Measurements from ENCODE around the gene FBXO9. TPM values are rescaled to one million over a fixed set of nuclear protein-coding genes. Genes with fewer than 3 reads are reported as not detected.

The FBXO9 gene
- total RNA-seq, 1 donor from 2014 or later = 61.4 TPM

- H3K4me3 ChIP-seq = no peak overlapping the region
- no peaks in the 10 kb centered on the region for H3K9me3 ChIP-seq
- H3K27ac ChIP-seq = no peak overlapping the region
- intact Hi-C loops (cut with DNase I) = no loop called here
- peaks cover 0 to 4% of the 10 kb centered on the region in 2 donors for H3K36me3 ChIP-seq
- peaks cover 41% of the 10 kb centered on the region for H3K4me1 ChIP-seq
- no peaks in the 10 kb centered on the region for H3K27me3 ChIP-seq
- TF ChIP-seq POLR2AphosphoS5 (IDR thresholded peaks at IDR 0.05; ENCODE audit: insufficient read depth in 1 of 2, low read depth in 1 of 2) = no peak
- no peak for TF ChIP-seq POLR2A (IDR thresholded peaks at IDR 0.05)
- TF ChIP-seq CTCF (IDR thresholded peaks at IDR 0.05) = no peak
- DNase-seq (ENCODE audit: extremely low spot score in 2 of 2) = no peak
Observed at GRCh38 chr6:53054532-53054931, 10.7 kb upstream of the FBXO9 start.

- H3K27ac ChIP-seq = no peak overlapping the region
- intact Hi-C loops (cut with DNase I) = no loop called here
Observed at GRCh38 chr6:53055873-53056272, 9.3 kb upstream of the FBXO9 start.

GRCh38 chr6:53056273-53056672, 8.9 kb upstream of the FBXO9 start:
- H3K9me3 ChIP-seq = no peaks in the 10 kb centered on the region
- peaks cover 0 to 1% of the 10 kb centered on the region in 2 donors for H3K36me3 ChIP-seq
- TF ChIP-seq POLR2AphosphoS5 (IDR thresholded peaks at IDR 0.05; ENCODE audit: insufficient read depth in 1 of 2, low read depth in 1 of 2) (no peak), CTCF (IDR thresholded peaks at IDR 0.05) (no peak), POLR2A (IDR thresholded peaks at IDR 0.05) (no peak)
- intact Hi-C loops (cut with DNase I) = no loop called here
- H3K4me3 ChIP-seq = no peak overlapping the region
- no peak overlapping the region for H3K27ac ChIP-seq
- H3K4me1 ChIP-seq = peaks cover 54% of the 10 kb centered on the region
- H3K27me3 ChIP-seq = no peaks in the 10 kb centered on the region
- no peak for DNase-seq (ENCODE audit: extremely low spot score in 2 of 2)

More at GRCh38 chr6:53055873-53056272, 9.3 kb upstream of the FBXO9 start:
- H3K4me3 ChIP-seq = no peak overlapping the region
- TF ChIP-seq POLR2AphosphoS5 (IDR thresholded peaks at IDR 0.05; ENCODE audit: insufficient read depth in 1 of 2, low read depth in 1 of 2) (no peak), CTCF (IDR thresholded peaks at IDR 0.05) (no peak), POLR2A (IDR thresholded peaks at IDR 0.05) (no peak)
- DNase-seq (ENCODE audit: extremely low spot score in 2 of 2) = no peak
- peaks cover 54% of the 10 kb centered on the region for H3K4me1 ChIP-seq
- no peaks in the 10 kb centered on the region for H3K27me3 ChIP-seq
- no peaks in the 10 kb centered on the region for H3K9me3 ChIP-seq
- H3K36me3 ChIP-seq = peaks cover 0 to 4% of the 10 kb centered on the region in 2 donors

GRCh38 chr6:53058388-53059195, 6.6 kb upstream of the FBXO9 start:
- H3K4me1 ChIP-seq = peaks cover 60% of the 10 kb centered on the region
- H3K36me3 ChIP-seq = no peaks in the 10 kb centered on the region
- no peak overlapping the region for H3K4me3 ChIP-seq
- no peak overlapping the region for H3K27ac ChIP-seq
- no peak for TF ChIP-seq POLR2A (IDR thresholded peaks at IDR 0.05)
- TF ChIP-seq CTCF (IDR thresholded peaks at IDR 0.05) = no peak
- TF ChIP-seq POLR2AphosphoS5 (IDR thresholded peaks at IDR 0.05; ENCODE audit: insufficient read depth in 1 of 2, low read depth in 1 of 2) = no peak
- no peaks in the 10 kb centered on the region for H3K9me3 ChIP-seq
- H3K27me3 ChIP-seq = no peaks in the 10 kb centered on the region
- no peak for DNase-seq (ENCODE audit: extremely low spot score in 2 of 2)
- intact Hi-C loops (cut with DNase I) = no loop called here
